Activated CD4-positive, alpha-beta T cell treated with anti-CD3 and anti-CD28 coated beads for 4 hours (primary cell): ENCODE data around the gene NLGN4Y.

Experiments
- DNase-seq, 2 donors: peaks; one replicate each; pipeline ENCODE4 v3.0.0-alpha.2; 2020

Gene NLGN4Y

GRCh38 chrY:14524272-14525231 lies at the start of gene NLGN4Y:
Gene NLGN4Y (plus strand): TSS chrY:14524529. CDS start chrY:14622120, 97,591 bp downstream.
- DNase-seq, result peak in 1 of 2 donors; percentile 7

GRCh38 chrY:14485935-14486334 lies 38.4 kb upstream of the NLGN4Y start:
- no peak for DNase-seq

GRCh38 chrY:14490226-14490625 lies 34.1 kb upstream of the NLGN4Y start:
- DNase-seq, result no peak

GRCh38 chrY:14498071-14498470 lies 26.3 kb upstream of the NLGN4Y start:
- DNase-seq, result no peak

- no peak for DNase-seq
These were observed 19.7 kb upstream of the NLGN4Y start for GRCh38 chrY:14504592-14504991.

GRCh38 chrY:14522379-14522950 lies 1.9 kb upstream of the NLGN4Y start:
- DNase-seq, result no peak

GRCh38 chrY:14523491-14524271 lies 648 bp upstream of the NLGN4Y start:
- DNase-seq, result no peak

GRCh38 chrY:14525315-14525714 lies 986 bp downstream of the NLGN4Y start:
- DNase-seq, result peak in 1 of 2 donors; percentile 1

GRCh38 chrY:14528361-14528760 lies 4.0 kb downstream of the NLGN4Y start:
- no peak for DNase-seq

GRCh38 chrY:14536703-14537102 lies 12.4 kb downstream of the NLGN4Y start:
- DNase-seq, result no peak

GRCh38 chrY:14543506-14543905 lies 19.2 kb downstream of the NLGN4Y start:
- no peak for DNase-seq

GRCh38 chrY:14581294-14581693 lies 57.0 kb downstream of the NLGN4Y start:
- DNase-seq, result no peak

GRCh38 chrY:14586725-14587124 lies 62.4 kb downstream of the NLGN4Y start:
- no peak for DNase-seq

GRCh38 chrY:14601372-14601771 lies 77.0 kb downstream of the NLGN4Y start:
- DNase-seq, result no peak

- DNase-seq, result no peak
These were observed 93.3 kb downstream of the NLGN4Y start for GRCh38 chrY:14617625-14618024.

- no peak for DNase-seq
These were observed 94.2 kb downstream of the NLGN4Y start for GRCh38 chrY:14618513-14618912.

GRCh38 chrY:14628208-14628607 lies 103.9 kb downstream of the NLGN4Y start:
- no peak for DNase-seq

- no peak for DNase-seq
These were observed 107.3 kb downstream of the NLGN4Y start for GRCh38 chrY:14631676-14632075.

GRCh38 chrY:14633718-14634117 lies 109.4 kb downstream of the NLGN4Y start:
- no peak for DNase-seq

- no peak for DNase-seq
These were observed 110.6 kb downstream of the NLGN4Y start for GRCh38 chrY:14634954-14635353.

GRCh38 chrY:14637551-14637950 lies 113.2 kb downstream of the NLGN4Y start:
- DNase-seq, result no peak

GRCh38 chrY:14641853-14642252 lies 117.5 kb downstream of the NLGN4Y start:
- no peak for DNase-seq

GRCh38 chrY:14644157-14644952 lies 120.0 kb downstream of the NLGN4Y start:
- no peak for DNase-seq
